Measurements from ENCODE around the gene CMIP. TPM values are rescaled to one million over a fixed set of nuclear protein-coding genes. Genes with fewer than 3 reads are reported as not detected.

The CMIP gene
- total RNA-seq, 5 donors from 2014 or later (not counting 1 experiment from before 2014, with no cell fraction given) = 39.8 to 55.9 (median 42.6) TPM

DNA sequence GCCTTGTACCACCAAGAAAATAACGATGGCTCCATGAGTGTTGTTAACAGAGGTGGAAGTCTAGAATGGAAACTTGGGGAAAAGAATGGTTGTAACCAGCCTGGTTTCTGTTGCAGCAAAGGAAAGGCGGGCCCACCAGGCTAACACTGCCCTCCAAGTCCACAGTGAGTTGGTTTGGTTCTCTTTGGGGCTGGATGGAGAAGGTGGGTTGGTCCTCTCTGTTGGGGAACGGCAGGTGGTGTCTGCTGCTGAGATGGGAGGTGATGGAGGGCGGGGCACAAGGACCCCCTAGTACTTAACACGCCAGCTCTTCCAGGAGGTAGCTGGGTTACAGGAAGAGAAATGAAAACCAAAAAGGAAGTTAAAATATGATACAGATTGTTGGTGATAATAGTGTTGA, 257.9 kb downstream of the CMIP start:
- Mint-ChIP-seq H3K9me3 (no peaks in the 10 kb centered on the region), H3K27ac (peak overlapping the region; percentile 46 to 73), H3K36me3 (peaks cover 51% of the 10 kb centered on the region), H3K4me1 (no peaks in the 10 kb centered on the region), H3K27me3 (no peaks in the 10 kb centered on the region), H3K4me3 (no peak overlapping the region)
- Histone ChIP-seq H3K9me3 (no peaks in the 10 kb centered on the region), H3K27ac (ENCODE audit: low read length) (no peak overlapping the region), H3K27me3 (replicated peaks in 1 of 2; ENCODE audit: control insufficient read depth in 2 of 2, extremely low read depth in 1 of 2, insufficient read depth in 2 of 2, low read length in 1 of 2) (no peaks in the 10 kb centered on the region), H3K4me3 (ENCODE audit: control insufficient read depth in 1 of 2, extremely low read depth in 1 of 2, low read length in 1 of 2) (no peak overlapping the region), H3K36me3 (ENCODE audit: control insufficient read depth in 2 of 2, extremely low read depth in 1 of 2, insufficient read depth in 1 of 2, low read length in 1 of 2) (peaks cover 31 to 72% of the 10 kb centered on the region in 2 donors), H3K4me1 (ENCODE audit: control insufficient read depth in 1 of 2, extremely low read depth in 1 of 2, insufficient read depth in 2 of 2, low read length in 2 of 2) (no peaks in the 10 kb centered on the region)
- DNase-seq (no peak), ATAC-seq (replicated peaks in 1 of 4) (no peak)
- ChIA-PET CTCF (no interaction called here), POLR2A (no interaction called here)
- 89% methylated on average over 3 of the region's 5 CpGs for WGBS (ENCODE audit: insufficient coverage)

DNA sequence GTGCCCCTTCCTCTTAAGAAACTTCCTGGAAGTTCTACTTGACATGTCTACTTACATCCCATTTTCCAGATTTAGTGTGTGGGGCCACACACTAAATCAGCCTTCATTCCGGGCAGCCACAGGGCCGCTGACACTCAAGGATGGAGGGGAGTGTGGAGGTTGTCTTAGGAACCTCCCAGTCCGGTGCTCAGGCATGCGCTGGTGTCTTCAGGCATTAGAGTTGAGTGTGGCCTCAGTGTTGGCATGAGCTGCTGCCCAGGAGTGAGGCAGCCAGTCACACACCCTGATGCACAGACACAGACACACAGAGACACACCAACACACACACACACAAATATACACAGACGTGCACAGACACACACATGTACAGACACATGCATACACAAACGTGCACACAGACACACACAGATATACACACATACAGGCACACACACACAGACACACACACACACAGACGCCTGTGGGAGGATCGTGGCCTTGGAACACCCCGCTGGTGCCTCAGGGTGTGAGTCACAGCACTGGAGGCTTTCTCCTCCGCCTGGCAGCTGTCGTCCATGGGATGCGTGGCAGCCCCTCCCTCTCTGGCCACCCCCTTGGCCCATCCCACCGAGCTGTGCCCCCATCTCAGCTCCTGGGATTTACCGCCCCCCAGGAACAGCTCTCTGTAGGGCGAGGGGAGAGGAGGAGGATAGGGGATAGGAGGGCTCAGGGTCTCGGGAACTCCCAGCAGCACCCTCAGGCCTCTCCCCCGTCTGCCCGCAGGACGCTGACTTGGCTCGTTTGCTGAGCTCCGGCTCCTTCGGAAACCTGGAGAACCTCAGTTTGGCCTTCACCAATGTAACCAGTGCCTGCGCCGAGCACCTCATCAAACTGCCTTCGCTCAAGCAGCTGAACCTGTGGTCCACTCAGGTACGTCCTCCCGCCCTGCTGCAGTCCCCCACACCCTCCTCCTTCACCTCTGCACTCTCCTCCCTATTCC, 258.9 kb downstream of the CMIP start:
- ATAC-seq (replicated peaks in 1 of 4) = no peak
- H3K27me3 Mint-ChIP-seq = no peaks in the 10 kb centered on the region
- POLR2A ChIA-PET = no interaction called here

GRCh38 chr16:81705261-81705660, 260.7 kb downstream of the CMIP start:
- no peak for ATAC-seq (replicated peaks in 1 of 4)
- Histone ChIP-seq H3K9me3 (no peaks in the 10 kb centered on the region), H3K4me3 (ENCODE audit: control insufficient read depth in 1 of 2, extremely low read depth in 1 of 2, low read length in 1 of 2) (no peak overlapping the region), H3K27ac (ENCODE audit: low read length) (no peak overlapping the region), H3K36me3 (ENCODE audit: control insufficient read depth in 2 of 2, extremely low read depth in 1 of 2, insufficient read depth in 1 of 2, low read length in 1 of 2) (peaks cover 36 to 78% of the 10 kb centered on the region in 2 donors), H3K27me3 (replicated peaks in 1 of 2; ENCODE audit: control insufficient read depth in 2 of 2, extremely low read depth in 1 of 2, insufficient read depth in 2 of 2, low read length in 1 of 2) (no peaks in the 10 kb centered on the region), H3K4me1 (ENCODE audit: control insufficient read depth in 1 of 2, extremely low read depth in 1 of 2, insufficient read depth in 2 of 2, low read length in 2 of 2) (no peaks in the 10 kb centered on the region)
- DNase-seq = no peak
- 94% methylated on average over 13 of the region's 13 CpGs for WGBS (ENCODE audit: insufficient coverage)
- ChIA-PET CTCF (no interaction called here), POLR2A (no interaction called here)
- H3K36me3 Mint-ChIP-seq = peaks cover 52% of the 10 kb centered on the region
- H3K27me3 Mint-ChIP-seq = no peaks in the 10 kb centered on the region
- no peaks in the 10 kb centered on the region for H3K4me1 Mint-ChIP-seq
- no peaks in the 10 kb centered on the region for H3K9me3 Mint-ChIP-seq
- no peak overlapping the region for H3K27ac Mint-ChIP-seq
- H3K4me3 Mint-ChIP-seq = no peak overlapping the region

More for the DNA sequence above, 258.9 kb downstream of the CMIP start:
- Histone ChIP-seq H3K4me1 (ENCODE audit: control insufficient read depth in 1 of 2, extremely low read depth in 1 of 2, insufficient read depth in 2 of 2, low read length in 2 of 2) (no peaks in the 10 kb centered on the region), H3K9me3 (no peaks in the 10 kb centered on the region), H3K27ac (ENCODE audit: low read length) (no peak overlapping the region), H3K4me3 (ENCODE audit: control insufficient read depth in 1 of 2, extremely low read depth in 1 of 2, low read length in 1 of 2) (no peak overlapping the region), H3K27me3 (replicated peaks in 1 of 2; ENCODE audit: control insufficient read depth in 2 of 2, extremely low read depth in 1 of 2, insufficient read depth in 2 of 2, low read length in 1 of 2) (no peaks in the 10 kb centered on the region), H3K36me3 (ENCODE audit: control insufficient read depth in 2 of 2, extremely low read depth in 1 of 2, insufficient read depth in 1 of 2, low read length in 1 of 2) (peaks cover 34 to 72% of the 10 kb centered on the region in 2 donors)
- Mint-ChIP-seq H3K27ac (peak overlapping the region; percentile 20 to 73), H3K9me3 (no peaks in the 10 kb centered on the region), H3K36me3 (peaks cover 52% of the 10 kb centered on the region), H3K4me3 (no peak overlapping the region), H3K4me1 (no peaks in the 10 kb centered on the region)
- no peak for DNase-seq
- 87% methylated on average over 18 of the region's 27 CpGs for WGBS (ENCODE audit: insufficient coverage)
- CTCF ChIA-PET = interaction anchor here in 1 of 2 donors (0.6 kb wide), 1 partner anchor 301 kb away, joined by 7 read pairs; no protein-coding TSS in a partner anchor

- H3K4me1 Mint-ChIP-seq = peaks cover 0 to 1% (median 0%) of the 10 kb centered on the region in 3 donors
- H3K27me3 Mint-ChIP-seq = no peaks in the 10 kb centered on the region
- H3K4me3 Mint-ChIP-seq = no peak overlapping the region
- Histone ChIP-seq H3K4me1 (ENCODE audit: control insufficient read depth in 1 of 2, extremely low read depth in 1 of 2, insufficient read depth in 2 of 2, low read length in 2 of 2) (no peaks in the 10 kb centered on the region), H3K4me3 (ENCODE audit: control insufficient read depth in 1 of 2, extremely low read depth in 1 of 2, low read length in 1 of 2) (no peak overlapping the region), H3K27me3 (replicated peaks in 1 of 2; ENCODE audit: control insufficient read depth in 2 of 2, extremely low read depth in 1 of 2, insufficient read depth in 2 of 2, low read length in 1 of 2) (no peaks in the 10 kb centered on the region), H3K9me3 (no peaks in the 10 kb centered on the region), H3K27ac (ENCODE audit: low read length) (no peak overlapping the region), H3K36me3 (ENCODE audit: control insufficient read depth in 2 of 2, extremely low read depth in 1 of 2, insufficient read depth in 1 of 2, low read length in 1 of 2) (peaks cover 30 to 70% of the 10 kb centered on the region in 2 donors)
- no peak for ATAC-seq (replicated peaks in 1 of 4)
- H3K9me3 Mint-ChIP-seq = no peaks in the 10 kb centered on the region
- ChIA-PET CTCF (no interaction called here), POLR2A (no interaction called here)
- no peak for DNase-seq
- 98% methylated on average over 10 of the region's 26 CpGs for WGBS (ENCODE audit: insufficient coverage)
- no peak overlapping the region for H3K27ac Mint-ChIP-seq
- H3K36me3 Mint-ChIP-seq = peaks cover 39% of the 10 kb centered on the region
Observed at GRCh38 chr16:81706327-81707295, 262.0 kb downstream of the CMIP start.

DNA sequence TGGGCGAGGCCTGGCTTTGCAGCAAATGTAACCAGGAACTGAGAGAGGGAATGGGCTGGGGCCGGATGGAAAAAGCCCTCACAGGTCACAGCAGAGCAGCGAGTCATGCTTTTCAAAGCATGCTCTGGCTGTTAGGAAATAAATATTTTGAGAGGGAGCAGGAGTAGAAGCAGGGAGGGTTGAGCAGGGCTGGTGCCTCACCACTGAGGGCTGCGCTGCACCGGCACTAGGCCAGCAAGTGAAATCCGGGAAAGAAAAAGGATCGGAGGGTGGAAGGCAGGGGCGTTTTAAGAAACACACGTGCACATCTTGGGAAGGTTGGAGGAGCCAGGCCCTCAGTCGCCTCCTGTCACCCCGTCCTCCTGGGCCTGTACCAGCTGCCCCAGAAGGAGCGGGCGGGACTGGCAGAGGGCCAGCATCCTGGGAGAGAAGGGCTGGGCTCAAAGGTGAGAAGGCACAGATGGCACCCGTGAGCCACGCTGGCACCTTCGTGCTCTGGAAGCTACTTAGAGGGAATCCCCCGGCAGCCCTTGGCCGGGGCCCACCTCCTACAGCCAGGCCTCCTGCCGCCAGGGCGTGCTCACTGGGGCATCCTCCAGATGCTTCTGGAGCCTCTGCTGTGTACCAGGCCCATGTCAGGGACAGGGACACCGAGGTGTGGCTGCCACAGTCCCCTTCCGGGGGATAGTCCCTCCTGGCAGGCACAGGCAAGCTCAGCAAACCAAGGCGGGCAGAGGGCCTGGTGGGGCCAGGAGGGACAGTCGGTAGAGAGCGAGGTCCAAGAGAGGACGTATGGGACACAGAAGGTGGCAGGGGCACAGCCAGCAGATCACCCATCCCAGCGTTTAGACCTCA, 263.0 kb downstream of the CMIP start:
- Mint-ChIP-seq H3K36me3 (peaks cover 32% of the 10 kb centered on the region), H3K27ac (peak overlapping the region in 1 of 2 donors; percentile 19), H3K9me3 (no peaks in the 10 kb centered on the region), H3K27me3 (no peaks in the 10 kb centered on the region), H3K4me3 (no peak overlapping the region), H3K4me1 (peaks cover 0 to 3% (median 0%) of the 10 kb centered on the region in 3 donors)
- no peaks in the 10 kb centered on the region for H3K9me3 ChIP-seq
- CTCF ChIA-PET = no interaction called here
- POLR2A ChIA-PET = no interaction called here
- H3K27ac ChIP-seq (ENCODE audit: low read length) = no peak overlapping the region
- no peaks in the 10 kb centered on the region for H3K27me3 ChIP-seq (replicated peaks in 1 of 2; ENCODE audit: control insufficient read depth in 2 of 2, extremely low read depth in 1 of 2, insufficient read depth in 2 of 2, low read length in 1 of 2)
- DNase-seq = no peak
- WGBS (ENCODE audit: insufficient coverage) = 92% methylated on average over 27 of the region's 27 CpGs
- ATAC-seq (replicated peaks in 1 of 4) = no peak
- peaks cover 27 to 62% of the 10 kb centered on the region in 2 donors for H3K36me3 ChIP-seq (ENCODE audit: control insufficient read depth in 2 of 2, extremely low read depth in 1 of 2, insufficient read depth in 1 of 2, low read length in 1 of 2)
- H3K4me1 ChIP-seq (ENCODE audit: control insufficient read depth in 1 of 2, extremely low read depth in 1 of 2, insufficient read depth in 2 of 2, low read length in 2 of 2) = no peaks in the 10 kb centered on the region
- H3K4me3 ChIP-seq (ENCODE audit: control insufficient read depth in 1 of 2, extremely low read depth in 1 of 2, low read length in 1 of 2) = no peak overlapping the region

All from T-cell (primary cell).